Activated CD8-positive, alpha-beta T cell treated with anti-CD3 and anti-CD28 coated beads for 36 hours (primary cell): ENCODE data around the gene INKA1. TPM values are rescaled to one million over a fixed set of nuclear protein-coding genes. Genes with fewer than 3 reads are reported as not detected.

ENCODE experiments used
- ATAC-seq: fragments of 200-7000 bp; cut with Tn5 transposase; one replicate; pipeline ENCODE4 v1.10.0; 2021; ENCODE audit warnings: mild to moderate bottlenecking, moderate library complexity
- CTCF ChIA-PET: fragments of 350-600 bp; sonication (Branson Sonifier 250); formaldehyde crosslinking; loops from one replicate; lab custom pipeline; 2021; ENCODE audit warnings: antibody characterized with exemption; lab: Charles Lee
- POLR2A ChIA-PET: fragments of 350-600 bp; sonication (Branson Sonifier 250); formaldehyde crosslinking; loops from one replicate; lab custom pipeline; 2021; ENCODE audit warnings: antibody characterized with exemption; lab: Charles Lee
- DNase-seq: peaks from one replicate; pipeline ENCODE4 v3.0.0-alpha.2; 2020
- H3K27ac Mint-ChIP-seq: one replicate; pipeline ENCODE4 v1.8.0; 2021; ENCODE audit warnings: mild to moderate bottlenecking, mixed read lengths
- H3K27me3 Mint-ChIP-seq: one replicate; pipeline ENCODE4 v1.8.0; 2021; ENCODE audit warnings: mixed read lengths
- H3K36me3 Mint-ChIP-seq: one replicate; pipeline ENCODE4 v1.8.0; 2021; ENCODE audit warnings: low read depth, mixed read lengths
- H3K4me1 Mint-ChIP-seq: one replicate; pipeline ENCODE4 v1.8.0; 2021; ENCODE audit warnings: low read depth, mixed read lengths
- H3K4me3 Mint-ChIP-seq: one replicate; pipeline ENCODE4 v1.8.0; 2021; ENCODE audit warnings: mild to moderate bottlenecking, moderate library complexity, mixed read lengths
- H3K9me3 Mint-ChIP-seq: one replicate; pipeline ENCODE4 v1.8.0; 2021; ENCODE audit warnings: mixed read lengths
- intact Hi-C: fragments of 100-400 bp; cut with micrococcal nuclease; formaldehyde crosslinking; loops from one replicate; pipeline ENCODE4 v1.10.0; 2022
- total RNA-seq, 2 experiments: library from RNA; stranded (reverse); gene quantifications; one replicate each; pipeline ENCODE4 v1.2.3, GENCODE V29; 2021
- TF ChIP-seq, protein P1 (sequence below): fragments of 200-600 bp; IDR thresholded peaks from one replicate; pipeline ENCODE4 v1.8.0; 2022; ENCODE audit warnings: antibody characterized with exemption, mild to moderate bottlenecking

INKA1 gene
- total RNA-seq, 2 experiments from 2014 or later, result 1.8 to 2.8 TPM

DNA sequence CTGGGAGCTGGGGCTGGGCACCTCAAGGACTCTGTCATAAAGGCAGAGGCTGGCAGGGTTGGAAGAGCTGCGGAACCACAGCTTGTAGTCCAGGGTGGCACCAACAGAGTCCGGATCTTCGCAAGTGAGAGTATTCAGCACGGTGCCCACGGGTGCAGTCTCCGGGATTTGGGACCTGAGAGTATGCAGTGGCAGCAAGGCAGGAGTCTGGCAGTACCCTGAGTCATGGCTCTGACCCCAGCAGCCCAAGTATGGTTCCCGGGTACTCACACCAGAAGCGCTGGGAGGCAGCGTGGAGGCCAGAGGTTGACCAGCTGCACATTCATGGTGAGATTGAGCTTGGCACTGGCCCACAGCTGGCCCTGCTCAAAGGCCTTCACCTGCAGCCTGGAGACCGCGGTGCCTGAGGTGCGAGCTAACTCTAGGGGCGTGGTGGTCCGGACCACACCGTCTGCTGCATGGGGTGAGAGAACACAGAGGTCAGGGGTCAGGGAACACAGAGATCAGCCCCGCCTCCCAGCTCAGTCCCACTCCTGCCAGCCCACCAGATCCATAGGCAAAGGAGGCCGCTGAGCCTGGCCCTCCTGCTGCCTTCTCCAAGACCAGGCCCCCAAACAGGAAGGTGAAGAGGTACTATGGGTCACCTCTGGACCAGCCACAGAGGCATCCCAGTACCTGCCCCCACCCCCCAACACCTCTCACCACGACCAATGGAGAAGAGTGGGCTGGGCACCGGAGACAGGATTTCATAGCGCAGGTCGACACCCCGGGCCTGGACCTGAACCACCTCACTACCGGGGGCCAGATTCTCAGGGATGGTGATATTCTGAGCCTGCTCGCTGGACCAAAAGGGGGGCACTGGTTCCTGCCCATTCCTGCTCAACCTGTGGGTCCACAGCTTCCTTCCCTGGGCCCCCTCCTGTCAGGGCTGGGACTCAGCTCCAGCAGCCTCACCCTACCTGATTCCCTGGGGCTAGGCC, 7.8 kb upstream of the INKA1 start:
- H3K4me1 Mint-ChIP-seq, result peaks cover 1% of the 10 kb centered on the region
- no peak for ATAC-seq
- no peak overlapping the region for H3K4me3 Mint-ChIP-seq

DNA sequence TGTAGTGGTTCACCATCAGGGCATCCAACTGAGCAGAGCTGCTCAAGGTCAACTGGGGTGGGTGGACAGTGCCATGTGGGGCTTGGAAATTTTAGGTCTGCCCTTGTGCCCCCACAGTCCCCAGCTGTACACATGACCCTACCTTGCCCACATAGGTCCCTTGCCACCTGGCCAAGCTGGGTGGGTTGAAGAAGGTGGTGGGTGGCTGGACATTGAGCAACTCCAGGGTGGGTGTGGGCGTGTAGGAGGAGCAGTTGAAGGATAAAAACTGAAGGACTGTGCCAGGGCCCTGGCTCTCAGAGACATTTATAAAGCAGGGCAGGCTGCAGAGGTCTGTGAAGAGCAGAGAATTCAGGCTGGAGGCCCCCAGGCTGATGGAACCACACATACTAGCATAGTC, 4.0 kb upstream of the INKA1 start:
- CTCF ChIA-PET, result interaction anchor here (0.9 to 20.5 kb wide), 2 partner anchors 11 to 40 kb away, joined by 3 to 412 read pairs; no protein-coding TSS in a partner anchor
- intact Hi-C loops, result no loop called here
- Mint-ChIP-seq H3K27me3 (peaks cover 2% of the 10 kb centered on the region), H3K4me3 (no peak overlapping the region), H3K36me3 (no peaks in the 10 kb centered on the region), H3K9me3 (no peaks in the 10 kb centered on the region), H3K4me1 (peaks cover 5% of the 10 kb centered on the region), H3K27ac (no peak overlapping the region)
- ATAC-seq (no peak), DNase-seq (no peak)
- TF ChIP-seq, protein P1, sequence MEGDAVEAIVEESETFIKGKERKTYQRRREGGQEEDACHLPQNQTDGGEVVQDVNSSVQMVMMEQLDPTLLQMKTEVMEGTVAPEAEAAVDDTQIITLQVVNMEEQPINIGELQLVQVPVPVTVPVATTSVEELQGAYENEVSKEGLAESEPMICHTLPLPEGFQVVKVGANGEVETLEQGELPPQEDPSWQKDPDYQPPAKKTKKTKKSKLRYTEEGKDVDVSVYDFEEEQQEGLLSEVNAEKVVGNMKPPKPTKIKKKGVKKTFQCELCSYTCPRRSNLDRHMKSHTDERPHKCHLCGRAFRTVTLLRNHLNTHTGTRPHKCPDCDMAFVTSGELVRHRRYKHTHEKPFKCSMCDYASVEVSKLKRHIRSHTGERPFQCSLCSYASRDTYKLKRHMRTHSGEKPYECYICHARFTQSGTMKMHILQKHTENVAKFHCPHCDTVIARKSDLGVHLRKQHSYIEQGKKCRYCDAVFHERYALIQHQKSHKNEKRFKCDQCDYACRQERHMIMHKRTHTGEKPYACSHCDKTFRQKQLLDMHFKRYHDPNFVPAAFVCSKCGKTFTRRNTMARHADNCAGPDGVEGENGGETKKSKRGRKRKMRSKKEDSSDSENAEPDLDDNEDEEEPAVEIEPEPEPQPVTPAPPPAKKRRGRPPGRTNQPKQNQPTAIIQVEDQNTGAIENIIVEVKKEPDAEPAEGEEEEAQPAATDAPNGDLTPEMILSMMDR, result no peak
- POLR2A ChIA-PET, result interaction anchor here (1.4 to 1.8 kb wide), 2 partner anchors 9 to 13 kb away, joined by 4 to 5 read pairs; partner anchors contain the start of gene IP6K1

More for the DNA sequence above, 7.8 kb upstream of the INKA1 start:
- no peak for DNase-seq
- CTCF ChIA-PET, result interaction anchor here (1.1 to 1.8 kb wide), 2 partner anchors 13 to 44 kb away, joined by 4 to 6 read pairs; no protein-coding TSS in a partner anchor
- H3K36me3 Mint-ChIP-seq, result no peaks in the 10 kb centered on the region
- H3K27ac Mint-ChIP-seq, result no peak overlapping the region
- H3K9me3 Mint-ChIP-seq, result no peaks in the 10 kb centered on the region
- H3K27me3 Mint-ChIP-seq, result no peaks in the 10 kb centered on the region
- intact Hi-C loops, result no loop called here
- POLR2A ChIA-PET, result no interaction called here
- TF ChIP-seq, protein P1, result no peak

DNA sequence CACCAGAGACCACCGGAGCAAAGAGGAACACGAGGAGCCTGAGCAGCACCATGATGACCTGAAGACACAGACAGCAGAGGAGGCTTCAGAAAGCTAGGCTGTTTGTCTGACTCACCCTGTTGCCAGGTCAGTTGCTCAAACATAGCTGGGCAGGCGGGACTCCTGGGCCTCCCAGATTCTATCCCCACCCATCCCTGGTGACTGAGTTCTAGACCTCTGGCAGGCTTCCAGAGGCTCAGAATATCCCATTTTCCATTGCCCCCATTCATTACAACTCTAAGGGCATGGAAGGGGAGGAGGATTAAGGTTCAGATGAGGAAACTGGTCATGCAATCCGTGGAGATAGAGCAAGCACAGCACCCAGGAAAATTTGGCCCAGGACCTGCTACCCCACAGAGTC, 3.3 kb upstream of the INKA1 start, which contains the start of gene CDHR4:
CDHR4 (minus strand) TSS at position 113 of the 400 bp plus-strand sequence; CDS start at position 52, 61 bp downstream.
- Mint-ChIP-seq H3K9me3 (no peaks in the 10 kb centered on the region), H3K4me1 (peaks cover 7% of the 10 kb centered on the region), H3K27ac (no peak within 1 kb of the TSS), H3K36me3 (no peaks in the 10 kb centered on the region), H3K4me3 (no peak within 1 kb of the TSS), H3K27me3 (peaks cover 2% of the 10 kb centered on the region)
- TF ChIP-seq, protein P1, result no peak
- intact Hi-C loops, result loop anchor here (5.0 kb wide), 1 partner anchor 108 kb away; no protein-coding TSS in a partner anchor
- ChIA-PET CTCF (interaction anchor here (0.9 to 20.5 kb wide), 2 partner anchors 12 to 40 kb away, joined by 3 to 412 read pairs; no protein-coding TSS in a partner anchor), POLR2A (interaction anchor here (1.4 to 1.8 kb wide), 2 partner anchors 9 to 13 kb away, joined by 4 to 5 read pairs; partner anchors contain the start of gene IP6K1)
- ATAC-seq (no peak), DNase-seq (no peak)

DNA sequence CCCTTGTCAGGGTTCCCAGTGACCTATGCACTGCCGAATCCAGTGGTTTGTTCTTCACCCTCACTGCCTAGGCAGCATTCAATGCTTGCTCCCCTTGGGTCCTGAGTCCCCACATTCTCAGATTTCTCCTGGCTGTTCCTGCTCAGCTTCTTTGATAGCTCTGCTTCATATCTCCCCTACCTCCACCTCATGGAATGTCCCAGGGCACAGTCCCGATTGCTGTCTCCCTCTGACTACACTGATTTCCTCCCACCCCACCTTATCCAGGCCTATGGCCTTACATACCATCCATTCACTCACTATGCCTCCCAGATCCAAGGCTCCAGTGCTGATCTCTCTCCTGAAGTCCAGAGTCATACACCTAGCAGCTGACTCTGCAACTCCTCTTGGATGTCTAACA, 1.9 kb upstream of the INKA1 start:
- intact Hi-C loops, result loop anchor here (5.0 kb wide), 1 partner anchor 106 kb away; no protein-coding TSS in a partner anchor
- H3K27ac Mint-ChIP-seq, result no peak overlapping the region
- no peak overlapping the region for H3K4me3 Mint-ChIP-seq
- no peak for DNase-seq
- ChIA-PET CTCF (interaction anchor here (1.5 to 20.5 kb wide), 5 partner anchors 11 to 100 kb away, joined by 3 to 412 read pairs (median 12); partner anchors contain the start of gene UBA7), POLR2A (interaction anchor here (0.6 to 6.0 kb wide), 4 partner anchors 15 to 535 kb away, joined by 3 to 37 read pairs (median 4); partner anchors contain the start of gene IP6K1)
- no peak for ATAC-seq
- peaks cover 2% of the 10 kb centered on the region for H3K27me3 Mint-ChIP-seq
- TF ChIP-seq, protein P1, result no peak
- no peaks in the 10 kb centered on the region for H3K36me3 Mint-ChIP-seq
- H3K9me3 Mint-ChIP-seq, result no peaks in the 10 kb centered on the region
- peaks cover 20% of the 10 kb centered on the region for H3K4me1 Mint-ChIP-seq
